GM18519 (cell line): ENCODE measurements around the gene DNAJB6.

Experiments
- ATAC-seq: cut with Tn5 transposase; IDR thresholded peaks from one replicate; pipeline ENCODE4 v1.9.1; 2021; ENCODE audit warnings: mild to moderate bottlenecking, moderate library complexity; ENCODE audit not compliant: unreplicated experiment, low FRiP score

The DNAJB6 gene

DNA sequence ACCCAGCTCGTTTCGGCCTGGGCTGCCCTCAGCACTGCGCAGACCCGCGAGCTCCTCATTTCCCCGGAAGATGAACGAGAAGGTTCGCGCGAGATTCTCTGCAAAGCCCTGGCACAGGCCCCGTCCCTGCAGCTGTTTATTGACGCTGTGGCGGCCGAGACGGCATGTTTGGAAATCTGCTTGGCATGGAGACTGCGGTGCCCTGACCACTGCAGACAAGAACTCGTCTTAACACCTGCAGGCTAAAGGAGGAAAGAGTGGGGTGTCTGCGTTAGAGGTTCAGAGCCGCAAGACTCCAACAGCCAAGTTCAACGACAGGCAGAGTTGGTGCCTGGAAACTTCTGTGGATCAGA is 125.6 kb downstream of the DNAJB6 start:
- no peak for ATAC-seq

- no peak for ATAC-seq
Measured at GRCh38 chr7:157462840-157463239, 126.0 kb downstream of the DNAJB6 start.

DNA sequence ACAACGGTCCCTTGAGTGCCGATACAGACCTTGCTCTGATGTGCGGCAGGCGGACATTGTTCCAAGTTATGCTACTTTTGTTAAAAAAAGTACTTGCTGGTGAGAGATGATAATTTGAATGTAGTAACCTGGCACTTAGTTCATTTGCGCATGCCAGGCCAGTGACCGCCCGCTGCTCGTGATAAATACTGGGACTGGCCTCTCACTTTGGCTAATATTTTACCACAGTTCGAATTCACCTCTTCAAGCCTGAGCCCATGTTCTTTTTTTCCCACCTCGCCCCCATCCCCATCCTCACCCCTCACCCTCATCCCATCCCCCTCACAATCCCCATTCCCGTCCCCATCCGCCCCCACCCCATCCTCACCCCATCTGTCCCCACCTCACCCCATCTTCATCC is 126.4 kb downstream of the DNAJB6 start:
- no peak for ATAC-seq

DNA sequence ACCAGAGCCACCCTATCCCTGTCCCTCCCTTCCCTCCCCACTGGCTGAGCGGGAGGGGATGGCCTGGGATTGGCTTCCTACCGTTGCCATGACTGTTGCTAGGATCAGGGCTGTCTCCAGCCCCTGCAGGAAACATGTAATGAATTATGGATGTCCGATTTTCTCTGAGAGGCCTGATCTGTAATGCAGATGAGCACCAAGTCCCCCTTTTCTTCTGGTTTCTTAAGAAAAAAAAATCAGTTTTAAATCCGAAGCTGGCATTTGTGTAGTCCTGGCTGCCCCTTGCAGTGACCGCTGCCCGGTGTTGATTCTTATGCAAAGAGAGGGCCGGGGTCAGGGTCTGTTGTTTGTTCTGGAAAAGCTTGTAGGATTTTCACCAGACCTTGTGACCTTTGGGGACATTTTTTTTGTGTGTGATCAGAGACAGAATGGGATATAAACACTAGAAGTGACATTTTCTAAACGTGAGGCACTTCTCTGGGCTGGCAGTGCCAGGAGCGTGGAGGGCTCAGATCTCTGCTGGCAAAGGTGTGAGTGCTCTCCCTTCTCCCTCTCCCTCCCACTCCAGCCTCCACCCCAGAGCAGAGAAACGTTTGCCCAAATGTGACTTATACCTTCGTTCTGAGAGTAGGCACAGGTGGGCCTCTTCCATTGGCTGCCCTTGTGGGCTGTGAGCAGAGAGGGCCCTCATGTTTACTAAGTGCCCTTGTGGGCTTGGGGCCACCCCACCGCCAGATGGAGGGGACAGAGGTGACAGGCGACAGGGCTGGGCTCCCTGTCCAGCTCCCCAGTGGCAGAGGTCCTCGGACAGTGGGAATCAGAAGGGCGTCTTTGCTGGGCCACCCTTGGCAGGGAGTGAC is 127.5 kb downstream of the DNAJB6 start:
- ATAC-seq = no peak

- ATAC-seq = no peak
Measured at GRCh38 chr7:157464971-157465886, 128.4 kb downstream of the DNAJB6 start.

- ATAC-seq = no peak
Measured at GRCh38 chr7:157465891-157466866, 129.4 kb downstream of the DNAJB6 start.

DNA sequence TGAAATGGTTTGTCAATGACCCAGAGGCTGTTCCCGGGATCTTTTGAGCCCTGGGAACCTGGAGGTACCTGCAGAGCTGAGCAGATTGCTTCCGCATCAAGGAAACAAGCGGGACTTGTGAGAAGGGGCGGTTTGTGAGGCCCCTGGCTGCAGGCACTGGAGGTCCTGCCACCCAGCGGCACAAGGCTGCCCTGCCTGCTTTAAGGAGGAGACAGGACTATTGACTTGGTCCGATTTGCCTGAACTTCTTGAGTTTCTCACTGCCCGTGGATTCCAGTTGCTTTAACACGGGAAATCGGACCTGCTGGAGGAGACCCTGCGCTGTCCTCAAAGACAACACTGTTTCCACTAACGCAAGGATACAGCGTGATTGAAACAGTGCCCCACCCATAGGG is 130.1 kb downstream of the DNAJB6 start:
- no peak for ATAC-seq
